ENCODE results near the gene FHOD3.

Gene FHOD3

DNA sequence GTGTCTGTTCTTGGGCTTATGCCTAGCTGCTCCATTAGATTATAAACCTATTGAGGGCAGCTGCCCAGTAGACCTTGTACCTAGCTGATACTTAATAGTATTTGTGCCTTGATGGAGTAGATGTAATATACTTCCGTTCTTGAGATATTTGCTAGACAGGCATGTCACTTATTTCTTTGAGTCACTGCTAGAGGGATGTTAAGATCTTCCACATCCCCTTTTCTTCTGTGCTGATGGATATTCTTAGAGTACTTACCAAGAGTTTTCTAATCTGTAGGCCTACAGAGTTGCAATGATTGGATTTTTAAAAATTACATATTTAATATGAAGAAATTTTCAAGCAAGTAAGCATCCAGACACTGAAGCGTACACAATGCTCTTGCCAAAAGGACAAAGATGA, 304.6 kb downstream of the FHOD3 start:
- H3K4me3 ChIP-seq (ENCODE audit: low read depth, low read length) = no peak overlapping the region
- in situ Hi-C loops (cut with HindIII; ENCODE audit: low sequenced_read_pairs) = no loop called here
- DNase-seq (ENCODE audit: low read depth, low spot score) = no peak
- TF ChIP-seq, protein P1, sequence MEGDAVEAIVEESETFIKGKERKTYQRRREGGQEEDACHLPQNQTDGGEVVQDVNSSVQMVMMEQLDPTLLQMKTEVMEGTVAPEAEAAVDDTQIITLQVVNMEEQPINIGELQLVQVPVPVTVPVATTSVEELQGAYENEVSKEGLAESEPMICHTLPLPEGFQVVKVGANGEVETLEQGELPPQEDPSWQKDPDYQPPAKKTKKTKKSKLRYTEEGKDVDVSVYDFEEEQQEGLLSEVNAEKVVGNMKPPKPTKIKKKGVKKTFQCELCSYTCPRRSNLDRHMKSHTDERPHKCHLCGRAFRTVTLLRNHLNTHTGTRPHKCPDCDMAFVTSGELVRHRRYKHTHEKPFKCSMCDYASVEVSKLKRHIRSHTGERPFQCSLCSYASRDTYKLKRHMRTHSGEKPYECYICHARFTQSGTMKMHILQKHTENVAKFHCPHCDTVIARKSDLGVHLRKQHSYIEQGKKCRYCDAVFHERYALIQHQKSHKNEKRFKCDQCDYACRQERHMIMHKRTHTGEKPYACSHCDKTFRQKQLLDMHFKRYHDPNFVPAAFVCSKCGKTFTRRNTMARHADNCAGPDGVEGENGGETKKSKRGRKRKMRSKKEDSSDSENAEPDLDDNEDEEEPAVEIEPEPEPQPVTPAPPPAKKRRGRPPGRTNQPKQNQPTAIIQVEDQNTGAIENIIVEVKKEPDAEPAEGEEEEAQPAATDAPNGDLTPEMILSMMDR (IDR thresholded peaks at IDR 0.05; ENCODE audit: low read depth, low read length) = no peak

DNA sequence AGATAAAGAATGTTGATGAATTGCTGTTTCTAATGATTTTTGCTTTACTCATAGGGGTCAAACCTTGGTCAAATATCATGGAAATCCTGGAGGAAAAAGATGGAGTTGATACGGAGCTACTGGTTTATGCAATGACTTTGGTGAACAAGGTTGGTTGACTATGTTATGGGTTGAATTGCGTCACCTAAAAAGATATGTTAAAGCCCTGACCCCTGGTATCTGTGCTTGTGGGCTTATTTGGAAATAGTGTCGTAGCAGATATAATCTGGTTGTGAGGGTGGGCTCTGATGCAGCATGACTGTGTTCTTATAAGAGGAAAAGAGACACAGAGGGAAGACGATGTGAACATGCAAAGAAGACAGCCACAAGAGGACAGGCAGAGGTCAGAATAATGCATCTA, 305.1 kb downstream of the FHOD3 start:
- in situ Hi-C loops (cut with HindIII; ENCODE audit: low sequenced_read_pairs) = no loop called here
- no peak for DNase-seq (ENCODE audit: low read depth, low spot score)
- no peak overlapping the region for H3K4me3 ChIP-seq (ENCODE audit: low read depth, low read length)
- TF ChIP-seq, protein P1 (IDR thresholded peaks at IDR 0.05; ENCODE audit: low read depth, low read length) = no peak

DNA sequence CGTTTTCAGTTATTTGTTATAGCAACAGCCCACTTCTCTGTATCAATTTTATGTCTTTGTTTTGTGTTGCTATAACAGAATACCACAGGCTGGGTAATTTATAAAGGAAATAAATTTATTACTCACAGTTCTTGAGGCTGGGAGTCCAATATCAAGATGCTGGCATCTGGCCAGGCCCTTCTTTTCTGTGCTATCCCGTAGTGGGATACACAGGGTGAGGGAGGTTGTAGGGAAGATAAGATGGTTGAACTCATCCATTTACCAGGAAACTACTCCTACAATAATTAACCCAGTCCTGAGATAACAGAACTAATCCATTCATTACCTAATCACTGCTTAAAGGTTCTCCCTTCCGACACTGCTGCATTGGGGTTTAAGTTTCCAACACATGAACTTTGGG, 310.6 kb downstream of the FHOD3 start:
- H3K4me3 ChIP-seq (ENCODE audit: low read depth, low read length) = no peak overlapping the region
- in situ Hi-C loops (cut with HindIII; ENCODE audit: low sequenced_read_pairs) = no loop called here
- TF ChIP-seq, protein P1 (IDR thresholded peaks at IDR 0.05; ENCODE audit: low read depth, low read length) = no peak
- no peak for DNase-seq (ENCODE audit: low read depth, low spot score)

DNA sequence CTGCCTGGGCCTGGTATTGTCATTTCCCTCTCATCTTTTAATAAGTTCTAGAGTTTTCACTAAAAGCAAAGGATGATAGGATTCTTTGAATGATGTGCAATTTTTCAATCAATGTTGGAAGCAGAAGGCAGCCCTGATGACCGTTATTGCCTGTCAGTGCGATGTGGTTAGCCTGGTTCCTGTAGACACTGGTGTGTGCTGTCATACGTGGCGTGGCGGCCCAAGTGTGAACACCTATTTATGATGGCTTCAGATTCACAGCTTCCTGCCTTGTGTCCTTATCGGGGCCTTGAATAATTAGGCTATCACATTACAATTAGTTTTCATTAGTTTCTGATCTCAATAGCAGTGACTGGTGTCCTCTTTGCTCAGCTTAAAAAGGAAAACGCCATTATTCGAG, 312.7 kb downstream of the FHOD3 start:
- H3K4me3 ChIP-seq (ENCODE audit: low read depth, low read length) = no peak overlapping the region
- DNase-seq (ENCODE audit: low read depth, low spot score) = no peak
- in situ Hi-C loops (cut with HindIII; ENCODE audit: low sequenced_read_pairs) = no loop called here
- TF ChIP-seq, protein P1 (IDR thresholded peaks at IDR 0.05; ENCODE audit: low read depth, low read length) = no peak

DNA sequence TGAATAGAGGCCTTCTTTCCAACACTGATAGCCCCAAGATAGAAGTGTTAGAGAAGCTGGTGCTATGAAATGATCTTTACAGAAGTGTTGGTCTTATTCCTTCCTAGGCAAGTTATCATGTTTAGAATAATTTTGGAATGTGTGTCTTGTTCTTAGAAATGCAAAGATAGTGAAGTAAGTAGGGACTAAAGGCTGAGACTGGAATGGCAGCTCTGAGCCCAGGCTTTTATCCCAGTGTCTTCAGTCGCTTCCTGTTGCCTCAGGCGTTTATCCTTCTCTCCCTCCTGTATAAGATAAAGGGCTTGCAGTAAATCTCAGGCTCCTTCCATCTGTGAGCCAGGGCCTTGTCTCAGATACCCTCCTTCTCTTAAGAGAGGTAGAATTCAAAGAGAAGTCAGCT, 313.1 kb downstream of the FHOD3 start:
- TF ChIP-seq, protein P1 (IDR thresholded peaks at IDR 0.05; ENCODE audit: low read depth, low read length) = no peak
- no peak overlapping the region for H3K4me3 ChIP-seq (ENCODE audit: low read depth, low read length)
- in situ Hi-C loops (cut with HindIII; ENCODE audit: low sequenced_read_pairs) = no loop called here
- no peak for DNase-seq (ENCODE audit: low read depth, low spot score)

DNA sequence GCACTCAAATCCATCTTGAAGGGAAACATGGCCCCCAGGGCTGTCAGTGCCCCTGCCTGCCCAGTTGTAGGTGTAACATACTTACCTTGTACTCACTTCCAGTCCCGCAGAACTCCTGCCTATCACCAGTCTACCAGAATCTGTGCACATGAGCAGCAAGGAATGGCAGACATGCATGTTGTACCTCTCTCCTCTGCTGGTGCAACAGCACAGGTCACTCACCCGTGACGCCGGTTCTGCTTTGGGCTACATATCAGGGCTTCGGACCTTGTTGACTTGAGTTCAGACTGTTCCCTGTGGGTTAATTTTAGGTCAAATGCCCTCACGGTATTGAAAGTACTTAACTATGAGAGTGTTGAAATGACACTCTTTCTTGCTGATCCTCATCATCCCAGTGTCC, 315.6 kb downstream of the FHOD3 start:
- no peak for DNase-seq (ENCODE audit: low read depth, low spot score)
- in situ Hi-C loops (cut with HindIII; ENCODE audit: low sequenced_read_pairs) = no loop called here
- H3K4me3 ChIP-seq (ENCODE audit: low read depth, low read length) = no peak overlapping the region
- TF ChIP-seq, protein P1 (IDR thresholded peaks at IDR 0.05; ENCODE audit: low read depth, low read length) = no peak

DNA sequence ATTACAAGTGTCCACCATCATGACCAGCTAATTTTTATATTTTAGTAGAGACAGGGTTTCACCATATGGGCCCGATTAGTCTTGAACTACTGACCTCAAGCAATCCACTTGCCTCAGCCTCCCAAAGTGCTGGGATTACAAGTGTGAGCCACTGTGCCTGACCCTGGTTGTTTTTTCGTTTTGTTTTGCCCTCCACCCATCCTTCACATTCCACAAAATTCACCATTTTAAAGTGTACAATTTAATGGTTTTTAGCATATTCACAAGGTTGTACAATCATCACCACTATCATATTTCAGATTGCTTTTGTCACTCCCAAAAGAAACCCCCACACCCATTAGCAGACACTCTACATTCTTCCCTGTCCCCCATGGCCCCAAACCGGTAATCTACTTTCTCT, 316.3 kb downstream of the FHOD3 start:
- no peak for DNase-seq (ENCODE audit: low read depth, low spot score)
- TF ChIP-seq, protein P1 (IDR thresholded peaks at IDR 0.05; ENCODE audit: low read depth, low read length) = no peak
- in situ Hi-C loops (cut with HindIII; ENCODE audit: low sequenced_read_pairs) = no loop called here
- H3K4me3 ChIP-seq (ENCODE audit: low read depth, low read length) = no peak overlapping the region

All from astrocyte of the spinal cord (primary cell).